Panc1 (cell line): ENCODE results near the gene SULT4A1.

Source experiments
- CTCF ChIP-seq: fragments of 450-650 bp; IDR thresholded peaks from 2 replicates; pipeline ENCODE4 v1.5.1; 2017; ENCODE audit warnings: mild to moderate bottlenecking
- POLR2AphosphoS5 ChIP-seq: IDR thresholded peaks from 2 replicates; pipeline ENCODE4 v1.6.1; 2012; ENCODE audit warnings: mild to moderate bottlenecking, low read depth, low read length, moderate library complexity
- REST ChIP-seq, 2 experiments: IDR thresholded peaks; 2 replicates each; pipeline ENCODE4 v1.6.1; 2011 to 2012; ENCODE audit warnings: low read depth in 2 of 2, control low read depth in 1 of 2, low read length in 1 of 2, mild to moderate bottlenecking in 1 of 2, moderate library complexity in 1 of 2; ENCODE audit not compliant: insufficient read depth in 1 of 2
- TCF7L2 ChIP-seq: IDR thresholded peaks from 2 replicates; pipeline ENCODE4 v1.6.1; 2011; ENCODE audit warnings: mild to moderate bottlenecking, low read depth, low read length, inconsistent platforms

- TF ChIP-seq CTCF (no peak), POLR2AphosphoS5 (no peak), TCF7L2 (no peak), REST (IDR thresholded peaks at IDR 0.05; ENCODE audit: insufficient read depth in 1 of 2, low read depth in 2 of 2, low read length in 1 of 2) (no peak)
Observed at GRCh38 chr22:43829904-43830851, 32.1 kb downstream of the SULT4A1 start.
